Measurements from ENCODE around the gene FAM222A.

DNA sequence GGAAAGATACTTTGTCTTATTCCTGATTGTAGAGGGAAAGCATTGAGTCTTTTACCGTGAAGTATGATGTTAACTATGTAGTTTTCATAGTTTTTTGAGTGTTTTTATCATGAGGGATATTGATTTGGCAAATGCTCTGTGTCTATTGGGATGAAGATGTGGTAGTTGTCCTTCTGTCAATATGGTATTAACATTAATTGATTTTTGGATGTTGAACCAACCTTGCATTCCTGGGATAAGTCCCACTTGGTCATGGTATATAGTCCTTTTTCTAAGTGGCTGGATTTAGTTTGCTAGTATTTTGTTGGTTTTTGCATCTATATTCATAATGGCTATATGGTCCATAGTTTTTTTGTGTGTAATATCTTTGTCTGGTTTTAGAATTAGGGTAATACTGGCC, 42.8 kb downstream of the FAM222A start:
- TF ChIP-seq, protein P1, sequence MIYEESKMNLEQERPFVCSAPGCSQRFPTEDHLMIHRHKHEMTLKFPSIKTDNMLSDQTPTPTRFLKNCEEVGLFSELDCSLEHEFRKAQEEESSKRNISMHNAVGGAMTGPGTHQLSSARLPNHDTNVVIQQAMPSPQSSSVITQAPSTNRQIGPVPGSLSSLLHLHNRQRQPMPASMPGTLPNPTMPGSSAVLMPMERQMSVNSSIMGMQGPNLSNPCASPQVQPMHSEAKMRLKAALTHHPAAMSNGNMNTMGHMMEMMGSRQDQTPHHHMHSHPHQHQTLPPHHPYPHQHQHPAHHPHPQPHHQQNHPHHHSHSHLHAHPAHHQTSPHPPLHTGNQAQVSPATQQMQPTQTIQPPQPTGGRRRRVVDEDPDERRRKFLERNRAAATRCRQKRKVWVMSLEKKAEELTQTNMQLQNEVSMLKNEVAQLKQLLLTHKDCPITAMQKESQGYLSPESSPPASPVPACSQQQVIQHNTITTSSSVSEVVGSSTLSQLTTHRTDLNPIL (CRISPR knock-in tag; IDR thresholded peaks at IDR 0.05; ENCODE audit: low read depth), result no peak
- TF ChIP-seq GLIS3 (CRISPR knock-in tag; IDR thresholded peaks at IDR 0.05) (no peak), ZFP3 (CRISPR knock-in tag; IDR thresholded peaks at IDR 0.05) (no peak), ZNF8 (CRISPR knock-in tag; IDR thresholded peaks at IDR 0.05) (0 out of 2 replicates have a peak, but pooled peaks have one; percentile 43), BACH2 (CRISPR knock-in tag; IDR thresholded peaks at IDR 0.05; ENCODE audit: borderline replicate concordance) (no peak), ARNTL (CRISPR knock-in tag; IDR thresholded peaks at IDR 0.05; ENCODE audit: borderline replicate concordance, low read depth) (no peak), ESRRG (CRISPR knock-in tag; IDR thresholded peaks at IDR 0.05) (no peak), RARB (CRISPR knock-in tag; IDR thresholded peaks at IDR 0.05) (no peak)
- TF ChIP-seq, protein P2, sequence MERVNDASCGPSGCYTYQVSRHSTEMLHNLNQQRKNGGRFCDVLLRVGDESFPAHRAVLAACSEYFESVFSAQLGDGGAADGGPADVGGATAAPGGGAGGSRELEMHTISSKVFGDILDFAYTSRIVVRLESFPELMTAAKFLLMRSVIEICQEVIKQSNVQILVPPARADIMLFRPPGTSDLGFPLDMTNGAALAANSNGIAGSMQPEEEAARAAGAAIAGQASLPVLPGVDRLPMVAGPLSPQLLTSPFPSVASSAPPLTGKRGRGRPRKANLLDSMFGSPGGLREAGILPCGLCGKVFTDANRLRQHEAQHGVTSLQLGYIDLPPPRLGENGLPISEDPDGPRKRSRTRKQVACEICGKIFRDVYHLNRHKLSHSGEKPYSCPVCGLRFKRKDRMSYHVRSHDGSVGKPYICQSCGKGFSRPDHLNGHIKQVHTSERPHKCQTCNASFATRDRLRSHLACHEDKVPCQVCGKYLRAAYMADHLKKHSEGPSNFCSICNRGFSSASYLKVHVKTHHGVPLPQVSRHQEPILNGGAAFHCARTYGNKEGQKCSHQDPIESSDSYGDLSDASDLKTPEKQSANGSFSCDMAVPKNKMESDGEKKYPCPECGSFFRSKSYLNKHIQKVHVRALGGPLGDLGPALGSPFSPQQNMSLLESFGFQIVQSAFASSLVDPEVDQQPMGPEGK (CRISPR knock-in tag; IDR thresholded peaks at IDR 0.05; ENCODE audit: borderline replicate concordance), result no peak
- TF ChIP-seq, protein P3, sequence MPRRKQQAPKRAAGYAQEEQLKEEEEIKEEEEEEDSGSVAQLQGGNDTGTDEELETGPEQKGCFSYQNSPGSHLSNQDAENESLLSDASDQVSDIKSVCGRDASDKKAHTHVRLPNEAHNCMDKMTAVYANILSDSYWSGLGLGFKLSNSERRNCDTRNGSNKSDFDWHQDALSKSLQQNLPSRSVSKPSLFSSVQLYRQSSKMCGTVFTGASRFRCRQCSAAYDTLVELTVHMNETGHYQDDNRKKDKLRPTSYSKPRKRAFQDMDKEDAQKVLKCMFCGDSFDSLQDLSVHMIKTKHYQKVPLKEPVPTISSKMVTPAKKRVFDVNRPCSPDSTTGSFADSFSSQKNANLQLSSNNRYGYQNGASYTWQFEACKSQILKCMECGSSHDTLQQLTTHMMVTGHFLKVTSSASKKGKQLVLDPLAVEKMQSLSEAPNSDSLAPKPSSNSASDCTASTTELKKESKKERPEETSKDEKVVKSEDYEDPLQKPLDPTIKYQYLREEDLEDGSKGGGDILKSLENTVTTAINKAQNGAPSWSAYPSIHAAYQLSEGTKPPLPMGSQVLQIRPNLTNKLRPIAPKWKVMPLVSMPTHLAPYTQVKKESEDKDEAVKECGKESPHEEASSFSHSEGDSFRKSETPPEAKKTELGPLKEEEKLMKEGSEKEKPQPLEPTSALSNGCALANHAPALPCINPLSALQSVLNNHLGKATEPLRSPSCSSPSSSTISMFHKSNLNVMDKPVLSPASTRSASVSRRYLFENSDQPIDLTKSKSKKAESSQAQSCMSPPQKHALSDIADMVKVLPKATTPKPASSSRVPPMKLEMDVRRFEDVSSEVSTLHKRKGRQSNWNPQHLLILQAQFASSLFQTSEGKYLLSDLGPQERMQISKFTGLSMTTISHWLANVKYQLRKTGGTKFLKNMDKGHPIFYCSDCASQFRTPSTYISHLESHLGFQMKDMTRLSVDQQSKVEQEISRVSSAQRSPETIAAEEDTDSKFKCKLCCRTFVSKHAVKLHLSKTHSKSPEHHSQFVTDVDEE (CRISPR knock-in tag; IDR thresholded peaks at IDR 0.05), result no peak

All from SK-N-SH treated with all-trans-retinoic acid at 6 μM for 48 hours (cell line).